Smooth muscle cell (in vitro differentiated cells): ENCODE results near the gene BMS1. TPM values are rescaled to one million over a fixed set of nuclear protein-coding genes. Genes with fewer than 3 reads are reported as not detected.

Experiments
- DNase-seq: peaks from one replicate; lab custom pipeline; 2025; ENCODE audit not compliant: unreplicated experiment; lab: John Stamatoyannopoulos, UW
- H2AFZ ChIP-seq: fragments of 200-600 bp; sonication (generic); 2 replicates; pipeline ENCODE4 v1.6.0; 2016; ENCODE audit warnings: antibody characterized with exemption, low read depth, mild to moderate bottlenecking
- H3F3A ChIP-seq: fragments of 200-600 bp; sonication (generic); 2 replicates; pipeline ENCODE4 v1.6.0; 2017; ENCODE audit warnings: antibody characterized with exemption, low read depth
- H3K27ac ChIP-seq: fragments of 200-600 bp; sonication (generic); 2 replicates; pipeline ENCODE4 v1.5.1; 2016; ENCODE audit warnings: low read depth, mild to moderate bottlenecking
- H3K27me3 ChIP-seq: fragments of 200-600 bp; sonication (generic); 2 replicates; pipeline ENCODE4 v1.6.1; 2016; ENCODE audit warnings: low read depth, mild to moderate bottlenecking
- H3K36me3 ChIP-seq: fragments of 200-600 bp; sonication (generic); 2 replicates; pipeline ENCODE4 v1.5.1; 2016; ENCODE audit warnings: low read depth
- H3K4me1 ChIP-seq: fragments of 200-600 bp; sonication (generic); 2 replicates; pipeline ENCODE4 v1.5.1; 2016; ENCODE audit warnings: low read depth
- H3K4me2 ChIP-seq: fragments of 200-600 bp; sonication (generic); 2 replicates; pipeline ENCODE4 v1.6.0; 2016; ENCODE audit warnings: mild to moderate bottlenecking
- H3K4me3 ChIP-seq: fragments of 200-600 bp; sonication (generic); 2 replicates; pipeline ENCODE4 v1.5.1; 2016; ENCODE audit warnings: mild to moderate bottlenecking
- H3K79me2 ChIP-seq: fragments of 200-600 bp; sonication (generic); 2 replicates; pipeline ENCODE4 v1.6.0; 2016; ENCODE audit warnings: low read depth, mild to moderate bottlenecking
- H3K9ac ChIP-seq: fragments of 200-600 bp; sonication (generic); 2 replicates; pipeline ENCODE4 v1.6.0; 2016; ENCODE audit warnings: low read depth
- H3K9me3 ChIP-seq: fragments of 200-600 bp; sonication (generic); replicated peaks from 2 replicates; pipeline ENCODE4 v1.5.1; 2016; ENCODE audit warnings: low read depth
- H4K20me1 ChIP-seq: fragments of 200-600 bp; sonication (generic); 2 replicates; pipeline ENCODE4 v1.6.0; 2016; ENCODE audit warnings: low read depth
- WGBS: methylation state at CpG from one replicate; pipeline ENCODE4 v1.1.7; 2016; ENCODE audit warnings: low lambda C conversion rate; 5-methylcytosine and 5-hydroxymethylcytosine counted together
- polyA plus RNA-seq: library from polyadenylated mRNA; unstranded; fragments of >200 nt; fragmentation: Nextera tagmentation; extraction: Ambion mirVana; gene quantifications from 2 replicates; pipeline ENCODE4 v1.2.1, GENCODE V29; 2016
- total RNA-seq: library from RNA; depleted of rRNA; stranded (reverse); fragments of >200 nt; gene quantifications from 2 replicates; pipeline ENCODE4 v1.2.3, GENCODE V29; 2014
- TF ChIP-seq, protein P1 (sequence below): fragments of 200-600 bp; sonication (generic); IDR thresholded peaks from 2 replicates; pipeline ENCODE4 v1.5.1; 2017; ENCODE audit warnings: borderline replicate concordance, mild to moderate bottlenecking, antibody characterized with exemption; ENCODE audit not compliant: insufficient read depth, poor library complexity, severe bottlenecking

Gene BMS1
- total and polyA plus RNA-seq, 2 experiments from 2014 or later, result 14.9 to 17.5 TPM

DNA sequence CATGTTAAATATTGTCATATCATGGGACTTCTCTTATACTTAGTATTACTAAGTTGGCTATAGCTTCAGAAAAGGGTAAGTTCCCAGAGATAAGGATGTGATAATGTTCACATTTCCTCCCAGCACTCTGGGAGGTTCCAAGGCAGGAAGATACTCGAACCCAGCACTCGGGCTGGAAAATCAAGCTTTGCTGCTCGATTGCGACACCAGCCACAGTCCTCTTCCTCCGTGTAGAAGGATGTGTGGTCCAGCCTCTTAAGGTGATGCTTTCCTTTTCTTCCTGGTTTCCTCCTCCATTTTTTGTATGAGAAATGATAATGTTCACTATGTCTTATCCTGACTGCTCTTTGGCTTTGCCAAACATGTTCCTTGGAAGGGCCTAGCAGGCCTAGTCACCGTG is 3.2 kb downstream of the BMS1 start:
- Histone ChIP-seq H3K4me2 (no peak overlapping the region), H3K79me2 (peaks cover 32% of the 10 kb centered on the region), H2AFZ (no peak overlapping the region), H3K4me1 (peaks cover 7% of the 10 kb centered on the region), H3K4me3 (no peak overlapping the region), H3K9ac (no peak overlapping the region), H3F3A (no peaks in the 10 kb centered on the region), H4K20me1 (no peaks in the 10 kb centered on the region), H3K27me3 (no peaks in the 10 kb centered on the region), H3K36me3 (peaks cover 23% of the 10 kb centered on the region), H3K9me3 (no peaks in the 10 kb centered on the region), H3K27ac (no peak overlapping the region)
- WGBS, result 96% methylated on average over 6 of the region's 6 CpGs
- TF ChIP-seq, protein P1, sequence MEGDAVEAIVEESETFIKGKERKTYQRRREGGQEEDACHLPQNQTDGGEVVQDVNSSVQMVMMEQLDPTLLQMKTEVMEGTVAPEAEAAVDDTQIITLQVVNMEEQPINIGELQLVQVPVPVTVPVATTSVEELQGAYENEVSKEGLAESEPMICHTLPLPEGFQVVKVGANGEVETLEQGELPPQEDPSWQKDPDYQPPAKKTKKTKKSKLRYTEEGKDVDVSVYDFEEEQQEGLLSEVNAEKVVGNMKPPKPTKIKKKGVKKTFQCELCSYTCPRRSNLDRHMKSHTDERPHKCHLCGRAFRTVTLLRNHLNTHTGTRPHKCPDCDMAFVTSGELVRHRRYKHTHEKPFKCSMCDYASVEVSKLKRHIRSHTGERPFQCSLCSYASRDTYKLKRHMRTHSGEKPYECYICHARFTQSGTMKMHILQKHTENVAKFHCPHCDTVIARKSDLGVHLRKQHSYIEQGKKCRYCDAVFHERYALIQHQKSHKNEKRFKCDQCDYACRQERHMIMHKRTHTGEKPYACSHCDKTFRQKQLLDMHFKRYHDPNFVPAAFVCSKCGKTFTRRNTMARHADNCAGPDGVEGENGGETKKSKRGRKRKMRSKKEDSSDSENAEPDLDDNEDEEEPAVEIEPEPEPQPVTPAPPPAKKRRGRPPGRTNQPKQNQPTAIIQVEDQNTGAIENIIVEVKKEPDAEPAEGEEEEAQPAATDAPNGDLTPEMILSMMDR, result no peak
- no peak for DNase-seq

DNA sequence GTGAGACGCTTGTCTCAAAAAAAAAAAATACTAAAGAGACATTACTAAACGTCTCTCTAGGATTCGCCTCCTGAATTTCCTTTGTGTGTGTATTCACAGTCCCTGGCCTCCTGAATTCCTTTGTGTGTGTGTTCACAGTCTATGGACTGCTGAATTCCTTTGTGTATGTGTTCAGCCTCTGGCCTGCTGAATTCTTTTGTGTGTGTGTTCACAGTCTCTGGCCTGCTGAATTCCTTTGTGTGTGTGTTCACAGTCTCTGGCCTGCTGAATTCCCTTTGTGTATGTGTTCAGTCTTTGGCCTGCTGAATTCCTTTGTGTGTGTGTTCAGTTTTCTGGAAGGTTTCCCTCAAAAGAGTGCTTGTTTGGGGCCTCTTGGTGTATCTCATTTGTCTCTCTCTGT is 8.2 kb downstream of the BMS1 start:
- Histone ChIP-seq H2AFZ (no peak overlapping the region), H3K9ac (no peak overlapping the region), H4K20me1 (peaks cover 3% of the 10 kb centered on the region), H3K27me3 (no peaks in the 10 kb centered on the region), H3K4me3 (no peak overlapping the region), H3K4me2 (no peak overlapping the region), H3K79me2 (peaks cover 13% of the 10 kb centered on the region), H3F3A (no peaks in the 10 kb centered on the region), H3K4me1 (no peaks in the 10 kb centered on the region), H3K9me3 (no peaks in the 10 kb centered on the region), H3K27ac (no peak overlapping the region), H3K36me3 (peaks cover 46% of the 10 kb centered on the region)
- TF ChIP-seq, protein P1, result no peak
- DNase-seq, result no peak
- 92% methylated on average over 3 of the region's 3 CpGs for WGBS

DNA sequence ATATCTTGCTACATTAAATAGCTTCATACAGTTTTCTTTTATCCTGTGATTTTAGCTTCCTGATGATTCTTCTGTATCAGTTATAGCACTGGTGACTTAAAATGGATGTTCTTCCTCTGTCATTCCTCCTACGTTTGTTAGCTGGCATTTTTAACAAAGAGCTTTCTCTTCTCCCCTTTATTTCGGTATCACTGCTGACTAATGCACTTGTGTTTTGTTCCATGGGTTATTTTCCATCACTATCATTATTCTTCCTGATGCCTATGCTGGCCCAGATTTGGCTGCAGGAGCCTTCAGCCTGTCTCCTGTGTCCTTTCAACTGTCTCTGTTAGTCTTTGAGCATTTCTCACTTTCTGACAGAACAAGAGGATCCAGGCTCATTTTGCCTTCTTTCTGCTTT is 13.1 kb downstream of the BMS1 start:
- no peak for DNase-seq
- H3K79me2 ChIP-seq, result peaks cover 3% of the 10 kb centered on the region
- H3K9ac ChIP-seq, result no peak overlapping the region
- no peaks in the 10 kb centered on the region for H3K4me1 ChIP-seq
- H3K27ac ChIP-seq, result no peak overlapping the region
- H3K4me3 ChIP-seq, result no peak overlapping the region
- H3K9me3 ChIP-seq, result no peaks in the 10 kb centered on the region
- H4K20me1 ChIP-seq, result peaks cover 7% of the 10 kb centered on the region
- H3K4me2 ChIP-seq, result no peak overlapping the region
- no peaks in the 10 kb centered on the region for H3F3A ChIP-seq
- WGBS, result 98% methylated on average over 2 of the region's 2 CpGs
- H2AFZ ChIP-seq, result no peak overlapping the region
- TF ChIP-seq, protein P1, result no peak
- no peaks in the 10 kb centered on the region for H3K27me3 ChIP-seq
- peaks cover 66% of the 10 kb centered on the region for H3K36me3 ChIP-seq

DNA sequence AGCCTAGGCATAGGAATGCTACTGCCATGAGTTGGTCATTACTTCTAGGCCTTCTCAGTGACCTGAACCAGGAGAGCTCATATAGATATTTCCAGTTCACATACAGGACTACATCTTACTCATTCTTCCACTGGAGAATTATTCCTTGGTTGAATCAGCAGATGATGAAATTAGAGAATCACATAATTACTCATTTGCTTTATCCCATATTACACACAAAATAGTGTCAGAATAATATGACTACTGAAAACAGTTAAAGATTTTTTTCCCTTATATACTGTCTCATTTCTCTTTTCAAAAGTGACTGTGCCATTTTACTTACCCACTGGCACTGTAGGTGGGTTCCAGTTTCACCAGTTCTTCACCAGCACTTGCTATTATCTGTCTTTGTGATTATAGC is 18.5 kb downstream of the BMS1 start:
- H3F3A ChIP-seq, result no peaks in the 10 kb centered on the region

More for the DNA sequence above, 18.5 kb downstream of the BMS1 start:
- no peak overlapping the region for H3K4me3 ChIP-seq
- H3K9ac ChIP-seq, result no peak overlapping the region
- no peaks in the 10 kb centered on the region for H3K9me3 ChIP-seq
- TF ChIP-seq, protein P1, result no peak
- no peak overlapping the region for H3K4me2 ChIP-seq
- H4K20me1 ChIP-seq, result peaks cover 8% of the 10 kb centered on the region
- H3K36me3 ChIP-seq, result peaks cover 51% of the 10 kb centered on the region
- H3K4me1 ChIP-seq, result no peaks in the 10 kb centered on the region
- H2AFZ ChIP-seq, result no peak overlapping the region
- no peak for DNase-seq
- H3K27ac ChIP-seq, result no peak overlapping the region
- no peaks in the 10 kb centered on the region for H3K27me3 ChIP-seq
- H3K79me2 ChIP-seq, result peaks cover 9% of the 10 kb centered on the region
